Stimulated activated naive B cell treated with anti-CD40 and anti-IgM and Interleukin-4, amounts not matched to agents 10 μg/mL and 1 μg/mL and 100 μg/mL, for 72 hours (primary cell): Measurements from ENCODE around the gene SLC9A5.

Experiments
- ATAC-seq, 2 donors: fragments of 150-1000 bp; cut with Tn5 transposase; replicated peaks; 2 replicates each; pipeline ENCODE4 v1.10.0; 2021; ENCODE audit warnings: moderate library complexity in 1 of 2
- DNase-seq: peaks from one replicate; pipeline ENCODE4 v3.0.0; 2021
- H3K27ac Mint-ChIP-seq: one replicate; pipeline ENCODE4 v1.8.0; 2022; ENCODE audit warnings: mild to moderate bottlenecking, mixed read lengths
- H3K27me3 Mint-ChIP-seq, 2 donors: one replicate each; pipeline ENCODE4 v1.8.0; 2022; ENCODE audit warnings: mixed read lengths in 2 of 2
- H3K36me3 Mint-ChIP-seq, 2 donors: one replicate each; pipeline ENCODE4 v1.8.0; 2022; ENCODE audit warnings: mixed read lengths in 2 of 2, mild to moderate bottlenecking in 1 of 2
- H3K4me1 Mint-ChIP-seq, 2 donors: one replicate each; pipeline ENCODE4 v1.8.0; 2022; ENCODE audit warnings: mixed read lengths in 2 of 2, mild to moderate bottlenecking in 1 of 2
- H3K4me3 Mint-ChIP-seq, 2 donors: one replicate each; pipeline ENCODE4 v1.8.0; 2022; ENCODE audit warnings: mild to moderate bottlenecking in 2 of 2, mixed read lengths in 2 of 2, moderate library complexity in 1 of 2
- H3K9me3 Mint-ChIP-seq, 2 donors: one replicate each; pipeline ENCODE4 v1.8.0; 2022; ENCODE audit warnings: mixed read lengths in 2 of 2, mild to moderate bottlenecking in 1 of 2

SLC9A5 gene

GRCh38 chr16:67248401-67249177 is at the start of gene SLC9A5:
Gene SLC9A5, plus strand, starts transcription at chr16:67248979. Its CDS starts 36 bp downstream, at chr16:67249015.
- H3K4me3 Mint-ChIP-seq: peak within 1 kb of the TSS; percentile 92 to 96
- peak within 1 kb of the TSS; percentile 97 for H3K27ac Mint-ChIP-seq
- H3K9me3 Mint-ChIP-seq: no peaks in the 10 kb centered on the region
- peaks cover 2 to 8% of the 10 kb centered on the region in 2 donors for H3K36me3 Mint-ChIP-seq
- peak; percentile 25 for DNase-seq
- H3K27me3 Mint-ChIP-seq: peaks cover 26 to 38% of the 10 kb centered on the region in 2 donors
- peaks cover 33 to 58% of the 10 kb centered on the region in 2 donors for H3K4me1 Mint-ChIP-seq
- ATAC-seq: no peak

- no peaks in the 10 kb centered on the region for H3K27me3 Mint-ChIP-seq
- peaks cover 48 to 69% of the 10 kb centered on the region in 2 donors for H3K36me3 Mint-ChIP-seq
Measured at GRCh38 chr16:67199011-67199807, 49.6 kb upstream of the SLC9A5 start, which contains the start of gene ELMO3. Gene ELMO3, plus strand, starts transcription at chr16:67199131. Its CDS starts 196 bp downstream, at chr16:67199327.

GRCh38 chr16:67199808-67200198 is 49.0 kb upstream of the SLC9A5 start:
- Mint-ChIP-seq H3K27ac (no peak overlapping the region), H3K27me3 (no peaks in the 10 kb centered on the region), H3K4me3 (peak overlapping the region in 1 of 2 donors; percentile 23), H3K9me3 (no peaks in the 10 kb centered on the region), H3K4me1 (peaks cover 16 to 45% of the 10 kb centered on the region in 2 donors), H3K36me3 (peaks cover 48 to 68% of the 10 kb centered on the region in 2 donors)
- ATAC-seq (no peak), DNase-seq (no peak)

More at GRCh38 chr16:67199011-67199807, 49.6 kb upstream of the SLC9A5 start, which contains the start of gene ELMO3:
- Mint-ChIP-seq H3K9me3 (no peaks in the 10 kb centered on the region), H3K4me3 (peak within 1 kb of the TSS in 1 of 2 donors; percentile 14), H3K27ac (peak within 1 kb of the TSS; percentile 62), H3K4me1 (peaks cover 19 to 51% of the 10 kb centered on the region in 2 donors)
- no peak for DNase-seq
- ATAC-seq: peak in 1 of 2 donors; percentile 43

- Mint-ChIP-seq H3K4me1 (peaks cover 16 to 40% of the 10 kb centered on the region in 2 donors), H3K27me3 (no peaks in the 10 kb centered on the region), H3K36me3 (peaks cover 41 to 68% of the 10 kb centered on the region in 2 donors), H3K9me3 (no peaks in the 10 kb centered on the region), H3K4me3 (no peak overlapping the region), H3K27ac (no peak overlapping the region)
- DNase-seq (no peak), ATAC-seq (no peak)
Measured at GRCh38 chr16:67200491-67200890, 48.3 kb upstream of the SLC9A5 start.

GRCh38 chr16:67201411-67202345 is 47.1 kb upstream of the SLC9A5 start:
- peaks cover 12 to 28% of the 10 kb centered on the region in 2 donors for H3K4me1 Mint-ChIP-seq
- H3K27me3 Mint-ChIP-seq: no peaks in the 10 kb centered on the region
- no peak overlapping the region for H3K27ac Mint-ChIP-seq
- peaks cover 33 to 68% of the 10 kb centered on the region in 2 donors for H3K36me3 Mint-ChIP-seq
- H3K4me3 Mint-ChIP-seq: no peak overlapping the region
- ATAC-seq (no peak), DNase-seq (no peak)
- no peaks in the 10 kb centered on the region for H3K9me3 Mint-ChIP-seq

- H3K4me1 Mint-ChIP-seq: peaks cover 11 to 21% of the 10 kb centered on the region in 2 donors
- no peak overlapping the region for H3K4me3 Mint-ChIP-seq
- no peaks in the 10 kb centered on the region for H3K27me3 Mint-ChIP-seq
- ATAC-seq (no peak), DNase-seq (no peak)
- no peaks in the 10 kb centered on the region for H3K9me3 Mint-ChIP-seq
- H3K27ac Mint-ChIP-seq: no peak overlapping the region
- peaks cover 28 to 65% of the 10 kb centered on the region in 2 donors for H3K36me3 Mint-ChIP-seq
Measured at GRCh38 chr16:67202426-67202825, 46.4 kb upstream of the SLC9A5 start.

- H3K36me3 Mint-ChIP-seq: peaks cover 24 to 59% of the 10 kb centered on the region in 2 donors
- H3K27me3 Mint-ChIP-seq: no peaks in the 10 kb centered on the region
- H3K4me3 Mint-ChIP-seq: no peak overlapping the region
Measured at GRCh38 chr16:67202956-67203493, 45.8 kb upstream of the SLC9A5 start.

GRCh38 chr16:67204076-67204475 is 44.7 kb upstream of the SLC9A5 start:
- DNase-seq: no peak
- no peaks in the 10 kb centered on the region for H3K9me3 Mint-ChIP-seq

More at GRCh38 chr16:67202956-67203493, 45.8 kb upstream of the SLC9A5 start:
- ATAC-seq (no peak), DNase-seq (no peak)
- H3K27ac Mint-ChIP-seq: no peak overlapping the region
- peaks cover 9 to 15% of the 10 kb centered on the region in 2 donors for H3K4me1 Mint-ChIP-seq
- H3K9me3 Mint-ChIP-seq: no peaks in the 10 kb centered on the region

GRCh38 chr16:67206129-67206837 is 42.5 kb upstream of the SLC9A5 start:
- DNase-seq (no peak), ATAC-seq (no peak)
- Mint-ChIP-seq H3K9me3 (no peaks in the 10 kb centered on the region), H3K4me3 (no peak overlapping the region), H3K36me3 (peaks cover 5 to 44% of the 10 kb centered on the region in 2 donors), H3K4me1 (peaks cover 0 to 3% of the 10 kb centered on the region in 2 donors), H3K27ac (peak overlapping the region; percentile 88), H3K27me3 (no peaks in the 10 kb centered on the region)

More at GRCh38 chr16:67204076-67204475, 44.7 kb upstream of the SLC9A5 start:
- H3K27me3 Mint-ChIP-seq: no peaks in the 10 kb centered on the region
- no peak overlapping the region for H3K27ac Mint-ChIP-seq
- peaks cover 18 to 53% of the 10 kb centered on the region in 2 donors for H3K36me3 Mint-ChIP-seq
- no peak for ATAC-seq
- no peak overlapping the region for H3K4me3 Mint-ChIP-seq
- peaks cover 5 to 8% of the 10 kb centered on the region in 2 donors for H3K4me1 Mint-ChIP-seq

- Mint-ChIP-seq H3K4me3 (no peak overlapping the region), H3K27ac (peak overlapping the region; percentile 72), H3K27me3 (no peaks in the 10 kb centered on the region), H3K9me3 (no peaks in the 10 kb centered on the region), H3K4me1 (peaks cover 0 to 3% of the 10 kb centered on the region in 2 donors), H3K36me3 (peaks cover 3 to 42% of the 10 kb centered on the region in 2 donors)
- DNase-seq (no peak), ATAC-seq (no peak)
Measured at GRCh38 chr16:67206838-67207248, 41.9 kb upstream of the SLC9A5 start.

- H3K27ac Mint-ChIP-seq: peak overlapping the region; percentile 81
- no peak overlapping the region for H3K4me3 Mint-ChIP-seq
- H3K4me1 Mint-ChIP-seq: peaks cover 0 to 3% of the 10 kb centered on the region in 2 donors
- ATAC-seq (no peak), DNase-seq (no peak)
- H3K36me3 Mint-ChIP-seq: peaks cover 3 to 38% of the 10 kb centered on the region in 2 donors
- no peaks in the 10 kb centered on the region for H3K27me3 Mint-ChIP-seq
- H3K9me3 Mint-ChIP-seq: no peaks in the 10 kb centered on the region
Measured at GRCh38 chr16:67207249-67208091, 41.3 kb upstream of the SLC9A5 start.
